GM18861 (cell line): ENCODE data around the gene CA5A.

ENCODE experiments used
- ATAC-seq: cut with Tn5 transposase; IDR thresholded peaks from one replicate; pipeline ENCODE4 v1.9.1; 2021; ENCODE audit not compliant: unreplicated experiment

The CA5A gene

GRCh38 chr16:87838643-87839541 lies 97.4 kb downstream of the CA5A start:
- no peak for ATAC-seq
